K562 (cell line): ENCODE measurements around the gene MBNL1. TPM values are rescaled to one million over a fixed set of nuclear protein-coding genes. Genes with fewer than 3 reads are reported as not detected.
A peak's percentile ranks its signal among the peaks of the same experiment; 100 is the strongest.

ENCODE experiments used
- ATAC-seq: fragments of 200-7000 bp; cut with Tn5 transposase; 3 replicates; pipeline ENCODE4 v1.9.1; 2020; ENCODE audit warnings: moderate library complexity
- BruUV-seq: library from RNA; stranded (reverse); fragments of 400-500 nt; replicated peaks from 2 replicates; lab custom pipeline; 2021; lab: Mats Ljungman, UMichigan
- CTCF ChIA-PET: fragments of 300-600 bp; formaldehyde crosslinking; extraction: SDS; loops from one replicate; lab custom pipeline; 2021; ENCODE audit warnings: low intra/inter-chr PET ratio; lab: Yijun Ruan, JAX
- POLR2A ChIA-PET: fragments of 300-600, 350-650 bp; sonication (Branson Sonifier 250); formaldehyde crosslinking; extraction: SDS; loops from one replicate; lab custom pipeline; 2021; ENCODE audit warnings: antibody characterized with exemption, inconsistent platforms; lab: Yijun Ruan, JAX
- DNase-seq, 4 experiments: peaks; one replicate each; pipeline versions ENCODE4 v3.0.0 to v3.0.0-alpha.2; 2011 to 2018; ENCODE audit warnings: low spot score in 3 of 4, mixed read lengths in 3 of 4; ENCODE audit errors: extremely low read depth in 1 of 4
- FAIRE-seq: peaks from 2 replicates; lab custom pipeline; 2011; peaks lifted over from hg19 to GRCh38; lab: Jason Lieb, UNC
- H2AFZ ChIP-seq: 2 replicates; pipeline ENCODE4 v1.6.0; 2011; ENCODE audit warnings: low read depth, low read length, control low read depth, inconsistent platforms
- H3K27ac ChIP-seq: fragments of 200-600 bp; 3 replicates; pipeline ENCODE4 v1.8.0; 2011; ENCODE audit warnings: low read depth, mild to moderate bottlenecking, control low read depth, inconsistent platforms, low read length, moderate library complexity, mixed read lengths; ENCODE audit errors: extremely low read depth
- H3K27me3 ChIP-seq, 2 experiments: fragments of 300-600 bp in 1 of 2; 2 replicates in 1 of 2; 3 replicates in 1 of 2; pipeline versions ENCODE4 v1.6.0 to v1.8.0; 2011; ENCODE audit warnings: inconsistent platforms in 2 of 2, low read length in 2 of 2, mild to moderate bottlenecking in 1 of 2, mixed read lengths in 1 of 2, moderate library complexity in 1 of 2; ENCODE audit not compliant: control insufficient read depth in 2 of 2, insufficient read depth in 2 of 2
- H3K36me3 ChIP-seq: fragments of 300-600 bp; 3 replicates; pipeline ENCODE4 v1.8.0; 2011; ENCODE audit warnings: mild to moderate bottlenecking, low read length, inconsistent platforms; ENCODE audit not compliant: control insufficient read depth, insufficient read depth
- H3K4me1 ChIP-seq, 2 experiments: fragments of 200-600 bp in 1 of 2; replicated peaks in 1 of 2; 2 replicates in 1 of 2; 3 replicates in 1 of 2; pipeline versions ENCODE4 v1.5.1 to v1.8.0; 2011; ENCODE audit warnings: inconsistent platforms in 2 of 2, low read length in 2 of 2, mild to moderate bottlenecking in 1 of 2, mixed read lengths in 1 of 2, moderate library complexity in 1 of 2; ENCODE audit not compliant: control insufficient read depth in 2 of 2, insufficient read depth in 2 of 2
- H3K4me2 ChIP-seq: 2 replicates; pipeline ENCODE4 v1.6.1; 2011; ENCODE audit warnings: low read length, control low read depth, inconsistent platforms, mixed read lengths; ENCODE audit not compliant: insufficient read depth
- H3K4me3 ChIP-seq: fragments of 200-600 bp; sonication (generic), shearing (Covaris generic); 2 replicates; pipeline ENCODE4 v1.5.1; 2016; ENCODE audit warnings: control low read depth, inconsistent platforms
- H3K79me2 ChIP-seq: fragments of 200-600 bp; 3 replicates; pipeline ENCODE4 v1.8.0; 2011; ENCODE audit warnings: low read length, inconsistent platforms; ENCODE audit not compliant: control insufficient read depth, insufficient read depth
- H3K9ac ChIP-seq, 2 experiments: 2 replicates each; pipeline versions ENCODE4 v1.6.0 to v1.6.1; 2011; ENCODE audit warnings: low read depth in 2 of 2, low read length in 2 of 2, control low read depth in 1 of 2, inconsistent platforms in 1 of 2, mild to moderate bottlenecking in 1 of 2, mixed read lengths in 1 of 2; ENCODE audit not compliant: insufficient read depth in 1 of 2
- H3K9me1 ChIP-seq: one replicate; pipeline ENCODE4 v1.6.0; 2011; ENCODE audit warnings: inconsistent platforms, mild to moderate bottlenecking, low read length, moderate library complexity; ENCODE audit not compliant: control insufficient read depth, insufficient read depth
- H3K9me3 ChIP-seq: replicated peaks from 2 replicates; pipeline ENCODE4 v1.5.1; 2011; ENCODE audit warnings: low read depth, low read length, inconsistent platforms; ENCODE audit not compliant: control insufficient read depth, insufficient read depth
- H4K20me1 ChIP-seq: replicated peaks from 2 replicates; pipeline ENCODE4 v1.6.1; 2011; ENCODE audit warnings: low read length, inconsistent platforms, mixed read lengths; ENCODE audit not compliant: control insufficient read depth, insufficient read depth
- CC2D1A ChIP-seq: fragments of 450-650 bp; IDR thresholded peaks from 2 replicates; pipeline ENCODE4 v1.6.1; 2017; ENCODE audit warnings: mild to moderate bottlenecking
- CREB3L1 ChIP-seq: fragments of 450-650 bp; IDR thresholded peaks from 2 replicates; pipeline ENCODE4 v1.6.1; 2014; ENCODE audit warnings: low read depth, mild to moderate bottlenecking, moderate library complexity, borderline replicate concordance
- CREBBP ChIP-seq: IDR thresholded peaks from one replicate; pipeline ENCODE4 v1.6.1; 2012; ENCODE audit warnings: low read depth, mild to moderate bottlenecking, control low read depth, inconsistent platforms, low read length
- DLX4 ChIP-seq: fragments of 250-450 bp; sonication (Bioruptor Pico); IDR thresholded peaks from 2 replicates; pipeline ENCODE4 v1.6.1; 2021; ENCODE audit warnings: mild to moderate bottlenecking
- HOXB6 ChIP-seq: fragments of 250-450 bp; sonication (Bioruptor Pico); IDR thresholded peaks from 2 replicates; pipeline ENCODE4 v1.5.1; 2022; ENCODE audit warnings: mild to moderate bottlenecking, borderline replicate concordance
- PHF20 ChIP-seq: fragments of 450-650 bp; IDR thresholded peaks from 2 replicates; pipeline ENCODE4 v1.6.1; 2018; ENCODE audit not compliant: partially characterized antibody
- PHF8 ChIP-seq: fragments of 200-600 bp; sonication (generic); IDR thresholded peaks from 2 replicates; pipeline ENCODE4 v1.6.1; 2012; ENCODE audit warnings: mixed run types, mild to moderate bottlenecking, inconsistent platforms, low read length, moderate library complexity, borderline replicate concordance
- PHTF2 ChIP-seq: fragments of 250-450 bp; sonication (Bioruptor Pico); IDR thresholded peaks from 2 replicates; pipeline ENCODE4 v1.5.0; 2021; ENCODE audit warnings: mild to moderate bottlenecking
- ZBTB1 ChIP-seq: sonication (generic); formaldehyde crosslinking; IDR thresholded peaks from 2 replicates; pipeline ENCODE4 v1.8.1; 2023; ENCODE audit warnings: missing genetic modification reagents, low read depth, mild to moderate bottlenecking, borderline replicate concordance
- ZKSCAN1 ChIP-seq: fragments of 150-350 bp; IDR thresholded peaks from 2 replicates; pipeline ENCODE4 v1.6.1; 2016; ENCODE audit warnings: low read depth, low read length
- ZNF3 ChIP-seq: fragments of 250-450 bp; sonication (Bioruptor Pico); IDR thresholded peaks from 2 replicates; pipeline ENCODE4 v1.5.0; 2021; ENCODE audit warnings: mild to moderate bottlenecking, moderate library complexity
- WGBS: fragments of 100-300 bp; shearing (Covaris generic); methylation state at CpG from one replicate; pipeline ENCODE4 v1.1.6; 2016; ENCODE audit warnings: low coverage, mixed read lengths; ENCODE audit not compliant: insufficient coverage; ENCODE audit errors: missing lambda C conversion rate; 5-methylcytosine and 5-hydroxymethylcytosine counted together
- in situ Hi-C: fragments of 300-500 bp; cut with MboI; formaldehyde crosslinking; loops from 4 replicates; pipeline ENCODE4 v1.15.0; 2018; ENCODE audit warnings: inconsistent platforms, mixed read lengths
- intact Hi-C: fragments of 100-400 bp; cut with micrococcal nuclease; formaldehyde crosslinking; loops from 2 replicates; pipeline ENCODE4 v1.14.2; 2022
- polyA plus RNA-seq, 8 experiments: library from polyadenylated mRNA; depleted of rRNA in 4 of 8; stranded (reverse) in 5 of 8; unstranded in 3 of 8; fragments of >200 nt; fragmentation: Nextera tagmentation in 2 of 8; fragmentation: Illumina TruSeq in 1 of 8; extraction: Ambion mirVana in 2 of 8; extraction: Trizol in 1 of 8; gene quantifications; 2 replicates each; pipeline versions ENCODE4 v1.2.1 to v1.2.3, GENCODE V29; 2011 to 2014; ENCODE audit warnings: inconsistent platforms in 1 of 8, missing spikeins in 1 of 8
- total RNA-seq, 7 experiments: library from RNA; depleted of rRNA in 6 of 7; stranded (reverse); fragments of >200 nt in 6 of 7; fragmentation: Illumina TruSeq in 2 of 7; extraction: Trizol in 2 of 7; gene quantifications; 2 replicates each; pipeline versions ENCODE4 v1.2.1 to v1.2.3, GENCODE V29; 2011 to 2021; ENCODE audit warnings: low replicate concordance in 1 of 7
- TF ChIP-seq, protein P1 (sequence below): IDR thresholded peaks from 2 replicates; pipeline ENCODE4 v1.6.1; 2012; ENCODE audit warnings: low read depth, low read length, improper control_type of control experiment, borderline replicate concordance
- TF ChIP-seq, protein P2 (sequence below): sonication (generic); formaldehyde crosslinking; IDR thresholded peaks from 2 replicates; pipeline ENCODE4 v1.8.0; 2022; ENCODE audit warnings: mild to moderate bottlenecking, missing genetic modification reagents
- TF ChIP-seq, protein P3 (sequence below): fragments of 450-650 bp; formaldehyde crosslinking; IDR thresholded peaks from 2 replicates; pipeline ENCODE4 v1.4.0; 2020; ENCODE audit warnings: mild to moderate bottlenecking

MBNL1 gene
- total and polyA plus RNA-seq, 9 of the 15 experiments (the other 6 are each of a cell fraction or from before 2014, with no cell fraction given): 70.3 to 243 (median 220) TPM

DNA sequence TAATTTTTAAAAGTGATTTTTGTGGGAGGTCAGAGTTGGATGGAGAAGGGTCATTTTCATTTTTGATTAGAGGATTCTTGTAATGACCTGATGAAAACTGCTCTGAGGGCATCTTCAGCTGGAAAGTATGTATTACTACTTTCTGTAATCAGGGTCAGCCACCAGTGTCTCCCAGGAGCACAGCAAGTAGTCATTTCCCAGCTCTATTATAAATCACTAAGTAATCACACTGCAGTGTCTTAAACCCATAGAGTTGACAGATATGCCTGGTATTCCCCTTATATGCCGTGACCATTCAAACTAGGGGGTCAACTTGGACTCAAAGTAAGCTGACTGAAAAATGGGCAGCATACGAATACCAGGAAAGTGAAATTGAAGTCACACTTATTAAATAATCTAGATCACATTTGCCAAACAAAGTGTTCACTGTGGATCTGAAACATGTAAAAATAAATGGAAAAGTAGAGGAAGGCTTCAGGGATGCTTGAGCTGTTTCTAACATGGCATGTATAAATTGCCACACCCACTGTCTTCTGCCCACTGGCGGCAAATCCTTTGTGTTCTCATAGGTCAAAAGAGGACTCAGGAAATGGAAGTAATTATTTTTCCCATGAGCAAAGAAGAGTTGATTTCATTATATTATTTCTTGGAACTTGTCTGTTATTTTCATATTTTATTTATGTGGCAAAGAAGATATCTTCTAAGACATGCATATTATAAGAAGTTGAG, 105.7 kb downstream of the MBNL1 start:
- Histone ChIP-seq H3K4me2 (no peak overlapping the region), H3K4me3 (no peak overlapping the region), H3K79me2 (peaks cover 100% of the 10 kb centered on the region), H3K9me1 (no peaks in the 10 kb centered on the region), H3K9ac (no peak overlapping the region), H2AFZ (no peak overlapping the region), H4K20me1 (peaks cover 11% of the 10 kb centered on the region; the same call in 1 of the 2 replicates), H3K27ac (no peak overlapping the region), H3K9me3 (no peaks in the 10 kb centered on the region), H3K4me1 (peaks cover 3 to 5% of the 10 kb centered on the region in 2 experiments), H3K36me3 (peaks cover 25% of the 10 kb centered on the region; the same call in 1 of the 3 replicates), H3K27me3 (no peaks in the 10 kb centered on the region)
- BruUV-seq: no TSS peak
- CTCF ChIA-PET: no interaction called here
- intact Hi-C loops (no loop called here), in situ Hi-C loops (no loop called here)
- POLR2A ChIA-PET: interaction anchor here (0.7 to 1.3 kb wide), 3 partner anchors 8 to 24 kb away, joined by 3 to 4 read pairs (median 3); no protein-coding TSS in a partner anchor
- ATAC-seq (peak; percentile 10; the same call in 1 of the 3 replicates), FAIRE-seq (no peak), DNase-seq (no peak)
- WGBS: 89% methylated on average over 3 of the region's 3 CpGs
- TF ChIP-seq ZBTB1 (CRISPR knock-in tag): no peak
- no peak for TF ChIP-seq CREB3L1
- no peak for TF ChIP-seq HOXB6 (CRISPR knock-in tag)
- TF ChIP-seq PHTF2: no peak
- TF ChIP-seq, protein P1, sequence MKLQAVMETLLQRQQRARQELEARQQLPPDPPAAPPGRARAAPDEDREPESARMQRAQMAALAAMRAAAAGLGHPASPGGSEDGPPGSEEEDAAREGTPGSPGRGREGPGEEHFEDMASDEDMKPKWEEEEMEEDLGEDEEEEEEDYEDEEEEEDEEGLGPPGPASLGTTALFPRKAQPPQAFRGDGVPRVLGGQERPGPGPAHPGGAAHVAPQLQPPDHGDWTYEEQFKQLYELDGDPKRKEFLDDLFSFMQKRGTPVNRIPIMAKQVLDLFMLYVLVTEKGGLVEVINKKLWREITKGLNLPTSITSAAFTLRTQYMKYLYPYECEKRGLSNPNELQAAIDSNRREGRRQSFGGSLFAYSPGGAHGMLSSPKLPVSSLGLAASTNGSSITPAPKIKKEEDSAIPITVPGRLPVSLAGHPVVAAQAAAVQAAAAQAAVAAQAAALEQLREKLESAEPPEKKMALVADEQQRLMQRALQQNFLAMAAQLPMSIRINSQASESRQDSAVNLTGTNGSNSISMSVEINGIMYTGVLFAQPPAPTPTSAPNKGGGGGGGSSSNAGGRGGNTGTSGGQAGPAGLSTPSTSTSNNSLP: no peak
- TF ChIP-seq ZKSCAN1: no peak
- TF ChIP-seq PHF20: no peak
- TF ChIP-seq CREBBP: no peak
- no peak for TF ChIP-seq PHF8
- TF ChIP-seq, protein P2, sequence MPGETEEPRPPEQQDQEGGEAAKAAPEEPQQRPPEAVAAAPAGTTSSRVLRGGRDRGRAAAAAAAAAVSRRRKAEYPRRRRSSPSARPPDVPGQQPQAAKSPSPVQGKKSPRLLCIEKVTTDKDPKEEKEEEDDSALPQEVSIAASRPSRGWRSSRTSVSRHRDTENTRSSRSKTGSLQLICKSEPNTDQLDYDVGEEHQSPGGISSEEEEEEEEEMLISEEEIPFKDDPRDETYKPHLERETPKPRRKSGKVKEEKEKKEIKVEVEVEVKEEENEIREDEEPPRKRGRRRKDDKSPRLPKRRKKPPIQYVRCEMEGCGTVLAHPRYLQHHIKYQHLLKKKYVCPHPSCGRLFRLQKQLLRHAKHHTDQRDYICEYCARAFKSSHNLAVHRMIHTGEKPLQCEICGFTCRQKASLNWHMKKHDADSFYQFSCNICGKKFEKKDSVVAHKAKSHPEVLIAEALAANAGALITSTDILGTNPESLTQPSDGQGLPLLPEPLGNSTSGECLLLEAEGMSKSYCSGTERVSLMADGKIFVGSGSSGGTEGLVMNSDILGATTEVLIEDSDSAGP (CRISPR knock-in tag): no peak
- TF ChIP-seq, protein P3, sequence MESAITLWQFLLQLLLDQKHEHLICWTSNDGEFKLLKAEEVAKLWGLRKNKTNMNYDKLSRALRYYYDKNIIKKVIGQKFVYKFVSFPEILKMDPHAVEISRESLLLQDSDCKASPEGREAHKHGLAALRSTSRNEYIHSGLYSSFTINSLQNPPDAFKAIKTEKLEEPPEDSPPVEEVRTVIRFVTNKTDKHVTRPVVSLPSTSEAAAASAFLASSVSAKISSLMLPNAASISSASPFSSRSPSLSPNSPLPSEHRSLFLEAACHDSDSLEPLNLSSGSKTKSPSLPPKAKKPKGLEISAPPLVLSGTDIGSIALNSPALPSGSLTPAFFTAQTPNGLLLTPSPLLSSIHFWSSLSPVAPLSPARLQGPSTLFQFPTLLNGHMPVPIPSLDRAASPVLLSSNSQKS (CRISPR knock-in tag): no peak
- no peak for TF ChIP-seq ZNF3 (CRISPR knock-in tag)
- TF ChIP-seq DLX4 (CRISPR knock-in tag): no peak
- no peak for TF ChIP-seq CC2D1A
